Ovary (tissue), 3 donors: ENCODE measurements around the gene TMEM63C.

Source experiments
- EP300 ChIP-seq: sonication (generic); formaldehyde crosslinking; IDR thresholded peaks from one replicate; pipeline ENCODE4 v1.6.1; 2017; ENCODE audit warnings: antibody characterized with exemption
- POLR2A ChIP-seq: fragments of 450-650 bp; IDR thresholded peaks from one replicate; pipeline ENCODE4 v1.6.1; 2017; ENCODE audit warnings: antibody characterized with exemption, mild to moderate bottlenecking, moderate library complexity
- TF ChIP-seq, protein P1 (sequence below), 3 donors: fragments of 450-650 bp in 2 of 3; fragments of 200-600 bp in 1 of 3; IDR thresholded peaks; one replicate each; pipeline versions ENCODE4 v1.5.1 to v1.8.0; 2016 to 2022; ENCODE audit warnings: antibody characterized with exemption in 3 of 3, mild to moderate bottlenecking in 1 of 3
- donor health status: DM: no; HTN: no; CAD: no.

DNA sequence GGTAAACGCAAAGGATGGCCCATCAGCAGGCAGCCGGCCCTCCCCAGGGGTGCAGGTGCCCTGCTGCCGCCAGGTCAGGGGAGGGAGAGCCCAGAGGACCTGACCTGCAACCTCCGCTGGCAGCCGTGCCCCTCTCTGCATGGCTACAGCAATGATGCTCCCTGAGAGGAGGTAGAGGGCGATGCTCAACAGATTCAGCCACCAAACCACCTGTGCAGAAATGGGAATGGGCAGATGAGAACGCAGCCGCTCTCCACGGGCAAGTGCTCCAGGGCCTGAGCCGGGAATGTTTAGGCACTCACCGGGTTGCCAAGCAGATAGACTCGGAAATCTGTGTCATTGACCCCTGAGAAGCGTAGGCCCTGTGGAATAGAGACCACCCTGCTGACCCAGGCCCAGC, 98.1 kb downstream of the TMEM63C start:
- TF ChIP-seq, protein P1, sequence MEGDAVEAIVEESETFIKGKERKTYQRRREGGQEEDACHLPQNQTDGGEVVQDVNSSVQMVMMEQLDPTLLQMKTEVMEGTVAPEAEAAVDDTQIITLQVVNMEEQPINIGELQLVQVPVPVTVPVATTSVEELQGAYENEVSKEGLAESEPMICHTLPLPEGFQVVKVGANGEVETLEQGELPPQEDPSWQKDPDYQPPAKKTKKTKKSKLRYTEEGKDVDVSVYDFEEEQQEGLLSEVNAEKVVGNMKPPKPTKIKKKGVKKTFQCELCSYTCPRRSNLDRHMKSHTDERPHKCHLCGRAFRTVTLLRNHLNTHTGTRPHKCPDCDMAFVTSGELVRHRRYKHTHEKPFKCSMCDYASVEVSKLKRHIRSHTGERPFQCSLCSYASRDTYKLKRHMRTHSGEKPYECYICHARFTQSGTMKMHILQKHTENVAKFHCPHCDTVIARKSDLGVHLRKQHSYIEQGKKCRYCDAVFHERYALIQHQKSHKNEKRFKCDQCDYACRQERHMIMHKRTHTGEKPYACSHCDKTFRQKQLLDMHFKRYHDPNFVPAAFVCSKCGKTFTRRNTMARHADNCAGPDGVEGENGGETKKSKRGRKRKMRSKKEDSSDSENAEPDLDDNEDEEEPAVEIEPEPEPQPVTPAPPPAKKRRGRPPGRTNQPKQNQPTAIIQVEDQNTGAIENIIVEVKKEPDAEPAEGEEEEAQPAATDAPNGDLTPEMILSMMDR (IDR thresholded peaks at IDR 0.05) = no peak
- TF ChIP-seq POLR2A (no peak), EP300 (no peak)
